ELR (cell line): Measurements from ENCODE around the gene POFUT2.

Experiments
- DNase-seq: peaks from one replicate; pipeline ENCODE4 v3.0.0-alpha.2; 2015; ENCODE audit warnings: low read depth

POFUT2 gene

DNA sequence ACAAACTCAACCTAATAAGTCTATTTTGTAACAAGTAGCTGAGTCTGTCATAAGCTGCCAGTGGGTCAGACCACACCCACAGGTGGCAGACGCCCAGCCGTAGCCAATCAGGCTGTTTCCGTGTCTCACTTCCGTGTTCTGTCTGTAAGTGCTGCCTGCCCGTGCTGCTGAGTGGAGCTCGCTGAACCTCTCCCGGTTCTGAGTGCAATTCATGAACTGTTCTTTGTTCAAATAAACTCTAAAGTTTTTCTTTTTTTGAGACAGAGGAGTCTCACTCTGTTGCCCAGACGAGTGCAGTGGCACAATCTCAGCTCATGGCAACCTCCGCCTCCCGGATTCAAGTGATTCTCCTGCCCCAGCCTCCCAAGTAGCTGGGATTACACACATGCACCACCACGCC, 25.1 kb downstream of the POFUT2 start:
- no peak for DNase-seq

DNA sequence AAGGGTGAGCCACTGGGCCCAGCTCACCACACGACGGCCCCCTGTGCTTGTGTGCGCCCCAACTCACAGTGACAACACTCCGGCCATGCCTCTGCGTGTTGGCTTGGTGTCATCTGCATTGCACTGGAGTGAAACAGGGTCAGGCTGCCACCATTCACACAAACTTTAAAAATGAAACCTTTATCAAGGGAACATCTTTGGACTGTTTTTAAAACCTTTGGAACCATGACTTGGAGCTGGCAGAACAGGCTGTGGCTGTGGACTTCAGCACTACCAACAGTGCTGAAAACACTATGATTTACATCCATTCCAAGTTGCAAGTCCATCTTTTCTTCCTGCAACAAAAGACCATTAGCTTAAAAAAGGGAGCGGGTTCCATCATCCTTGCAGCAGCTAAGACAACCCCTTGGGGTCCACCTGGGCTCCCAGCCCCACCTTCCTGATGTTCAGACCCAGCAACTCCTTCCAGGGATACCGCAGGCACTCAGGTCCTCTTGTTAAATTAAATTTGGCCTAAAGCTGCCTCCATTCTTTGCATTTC, 25.6 kb downstream of the POFUT2 start:
- no peak for DNase-seq

DNA sequence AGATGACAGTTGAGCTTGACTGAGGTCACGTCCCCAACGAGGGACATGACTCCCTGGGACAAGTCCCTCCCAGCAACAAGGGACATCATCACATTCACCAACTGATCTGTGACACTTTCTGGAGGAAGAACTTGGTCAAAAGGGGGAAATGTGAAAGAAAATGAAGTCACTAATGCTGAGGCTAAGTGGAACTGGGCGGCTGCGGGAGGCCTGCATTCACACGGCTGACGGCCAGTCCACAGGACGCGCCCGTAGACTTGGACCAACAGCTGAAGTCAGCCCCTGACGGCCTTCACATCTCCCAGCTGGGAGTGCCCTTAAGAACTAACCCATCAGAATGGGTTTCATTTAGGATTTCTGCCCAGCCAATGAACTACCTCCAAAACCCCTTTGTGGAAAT, 26.6 kb downstream of the POFUT2 start:
- DNase-seq, result no peak

DNA sequence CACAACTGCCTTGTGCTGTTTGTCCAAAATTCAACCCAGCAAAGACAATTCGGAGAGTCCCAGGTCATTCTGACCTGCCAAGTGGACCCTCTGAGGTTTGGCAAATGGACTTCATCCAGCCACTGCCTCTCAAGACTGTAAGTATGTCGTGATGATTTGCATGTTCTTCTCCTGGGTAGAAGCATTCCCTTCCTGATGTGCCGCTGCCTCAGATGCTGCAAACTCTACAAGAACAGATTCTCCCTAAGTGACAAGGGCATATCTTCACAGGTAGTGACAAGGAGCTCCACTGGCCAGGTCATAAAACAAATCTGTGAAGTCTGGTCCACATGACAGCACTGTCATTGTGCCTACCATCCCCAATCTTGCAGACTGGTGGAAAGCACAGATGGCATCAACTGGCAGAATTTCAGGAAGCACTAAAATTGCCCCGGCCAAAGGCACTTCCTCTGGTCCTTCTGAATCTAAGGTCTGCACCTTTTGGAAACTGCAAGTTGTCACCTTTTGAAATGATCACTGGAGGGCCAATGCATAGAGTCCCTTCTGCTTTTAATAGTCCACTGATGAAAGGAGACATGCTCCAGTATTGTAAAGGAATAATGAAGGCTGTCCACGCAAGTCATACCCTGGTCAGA, 27.4 kb downstream of the POFUT2 start:
- no peak for DNase-seq

DNA sequence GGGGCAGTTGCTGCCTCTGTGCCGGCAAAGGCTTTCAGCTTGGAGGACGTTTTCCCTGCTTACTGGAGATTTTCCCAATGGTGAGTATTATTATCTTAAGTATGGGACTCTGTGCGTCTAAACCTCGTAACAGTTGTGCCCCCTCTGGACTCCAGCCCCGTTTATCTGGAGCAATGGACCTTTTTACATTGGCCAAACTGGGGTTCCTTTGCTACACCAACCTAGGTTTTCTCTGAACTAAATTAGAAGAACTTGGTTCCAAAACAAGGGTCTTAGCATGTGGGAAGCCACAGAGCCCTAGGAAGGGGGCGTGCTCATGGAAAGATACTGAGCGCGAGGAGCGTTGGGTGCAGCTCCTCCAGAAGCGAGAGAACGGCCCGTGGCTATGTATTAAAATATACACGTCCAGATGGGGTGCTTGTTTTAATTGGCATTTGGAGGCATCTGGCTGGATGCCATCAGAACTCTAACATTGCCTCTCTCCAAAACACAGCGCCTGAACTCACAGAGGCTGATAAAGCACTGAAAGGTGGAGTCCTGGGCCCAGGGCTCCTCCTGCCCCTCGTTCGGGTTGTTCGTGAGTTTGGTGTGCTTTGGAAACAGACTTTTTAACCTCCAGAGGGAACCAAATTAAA, 28.4 kb downstream of the POFUT2 start:
- no peak for DNase-seq

DNA sequence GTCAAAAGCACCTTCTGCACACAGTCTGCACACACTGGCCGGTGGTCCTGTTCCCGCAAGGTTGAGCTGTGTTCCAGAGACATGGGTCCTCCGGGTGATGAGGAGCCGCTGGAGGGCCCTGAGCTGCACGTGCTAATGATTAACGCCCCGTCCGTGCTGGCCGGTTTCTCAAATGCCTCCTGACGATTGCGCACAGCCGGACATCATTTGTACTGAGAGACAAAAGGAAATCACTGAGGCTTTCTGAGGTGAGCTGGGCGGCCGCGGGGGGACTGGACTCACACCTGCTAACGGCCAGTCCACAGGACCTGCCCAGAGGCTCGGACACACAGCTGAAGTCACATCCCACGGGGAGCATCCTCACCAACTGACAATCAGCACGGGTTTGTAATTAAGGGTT, 29.2 kb downstream of the POFUT2 start:
- no peak for DNase-seq

DNA sequence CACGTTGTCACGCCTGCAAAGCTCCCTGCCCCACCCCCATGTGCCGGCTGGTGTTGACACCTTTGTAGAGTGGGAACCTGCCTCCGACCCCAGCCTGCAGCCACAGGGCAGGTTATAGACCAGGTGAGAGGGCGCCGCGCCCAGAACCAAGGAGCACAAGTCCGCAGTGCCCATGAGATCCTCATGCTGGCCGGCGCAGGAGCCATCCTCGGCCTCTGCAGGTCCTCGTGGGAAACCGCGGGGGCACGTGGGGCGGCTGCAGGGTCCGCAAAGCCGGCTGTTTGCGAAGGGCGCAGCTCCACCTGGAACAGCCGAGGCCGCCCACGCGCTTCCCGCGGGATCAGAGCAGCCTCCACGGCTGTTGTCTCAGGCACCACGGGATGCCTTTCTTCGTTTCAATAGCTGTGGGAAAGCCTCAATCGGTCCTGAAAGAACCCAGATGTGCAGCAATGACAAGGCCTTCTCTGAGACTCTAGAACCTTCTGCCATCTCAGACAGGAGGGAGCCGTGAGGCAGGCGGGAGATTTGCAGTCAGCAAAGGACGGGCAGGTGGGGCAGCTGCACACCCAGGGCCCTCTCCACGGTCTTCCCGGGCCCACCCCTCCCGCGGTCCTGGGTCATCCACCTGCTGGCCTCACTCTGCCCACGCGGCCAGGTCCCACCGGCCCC, 29.9 kb downstream of the POFUT2 start:
- no peak for DNase-seq

DNA sequence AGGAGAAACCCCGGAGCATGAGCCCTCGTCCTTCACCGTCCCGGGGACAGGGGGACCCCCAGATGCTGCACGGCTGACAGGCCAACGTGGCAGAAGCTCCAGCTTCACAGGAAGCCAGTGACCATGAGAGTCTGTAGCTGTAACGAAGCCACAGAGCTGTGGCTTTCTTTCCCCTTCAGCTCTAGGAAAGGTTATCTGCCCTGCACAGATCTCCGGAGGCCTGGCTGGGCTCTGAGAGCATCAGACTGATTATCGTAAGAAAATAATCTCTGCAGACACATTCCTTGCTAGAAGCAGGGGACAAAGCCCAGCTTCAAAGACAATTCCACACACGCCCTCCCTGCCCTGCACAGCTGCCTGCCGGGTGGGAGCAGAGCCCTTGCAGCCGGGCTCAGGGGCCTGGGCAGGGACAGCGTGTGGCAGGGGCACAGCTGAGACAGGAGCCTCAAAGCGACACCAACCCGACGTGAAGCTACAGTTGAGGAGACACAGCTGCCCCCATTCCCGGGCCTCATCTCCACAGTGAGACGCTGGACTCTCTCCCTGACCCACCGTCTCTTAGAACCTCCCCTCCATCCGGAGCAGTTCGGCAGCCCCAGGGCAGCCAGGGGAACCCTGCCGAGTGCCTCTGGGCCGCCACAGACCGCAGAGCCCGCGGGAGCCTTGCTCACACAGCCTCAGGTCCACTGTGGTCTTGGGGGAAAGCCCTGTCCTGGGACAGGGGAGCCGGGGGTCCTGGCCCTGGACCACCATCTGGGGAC, 30.6 kb downstream of the POFUT2 start:
- no peak for DNase-seq

DNA sequence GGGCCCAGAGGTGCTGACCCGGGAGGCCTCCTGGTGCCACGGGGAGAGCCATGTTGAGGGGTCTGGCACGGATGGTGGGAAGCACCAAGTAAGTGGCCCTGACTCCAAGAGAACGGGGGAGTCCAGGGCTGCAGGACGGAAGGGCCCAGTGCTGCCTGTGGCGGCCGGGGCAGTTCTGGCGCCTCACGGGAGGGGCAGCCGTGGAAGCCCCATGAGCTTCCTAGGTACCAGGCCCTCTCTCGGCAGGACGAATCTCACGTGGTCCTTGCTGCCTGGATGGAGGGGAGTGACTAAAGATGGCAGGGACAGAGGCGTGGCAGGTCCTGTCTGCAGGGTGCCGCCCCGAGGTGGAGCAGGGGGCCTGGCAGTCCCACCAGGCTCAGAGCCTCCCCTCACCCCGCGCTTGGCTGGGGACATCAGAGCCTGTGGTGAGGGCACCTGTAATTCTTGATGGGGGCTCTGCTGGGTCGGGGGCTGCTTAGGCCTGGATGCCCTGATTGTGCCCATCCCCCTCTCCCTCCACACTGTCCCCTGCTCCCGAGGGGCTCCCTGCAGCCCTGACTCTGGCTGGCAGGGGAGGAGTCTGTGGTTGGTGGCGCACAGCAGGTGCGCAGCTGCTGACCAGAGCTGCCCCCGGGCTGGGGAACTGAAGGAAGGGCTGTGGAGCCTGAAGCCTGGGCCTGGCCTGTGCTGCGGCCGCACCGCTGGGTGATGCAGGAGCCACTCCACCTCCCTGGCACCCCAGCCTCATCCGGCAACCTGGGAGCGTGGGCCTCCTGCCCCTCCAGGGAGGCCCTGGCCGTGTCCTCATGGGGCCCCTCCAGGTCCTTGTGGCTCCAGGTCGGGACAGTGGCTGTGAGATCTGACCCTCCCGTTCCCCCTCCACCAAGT, 31.4 kb downstream of the POFUT2 start:
- DNase-seq, result no peak

DNA sequence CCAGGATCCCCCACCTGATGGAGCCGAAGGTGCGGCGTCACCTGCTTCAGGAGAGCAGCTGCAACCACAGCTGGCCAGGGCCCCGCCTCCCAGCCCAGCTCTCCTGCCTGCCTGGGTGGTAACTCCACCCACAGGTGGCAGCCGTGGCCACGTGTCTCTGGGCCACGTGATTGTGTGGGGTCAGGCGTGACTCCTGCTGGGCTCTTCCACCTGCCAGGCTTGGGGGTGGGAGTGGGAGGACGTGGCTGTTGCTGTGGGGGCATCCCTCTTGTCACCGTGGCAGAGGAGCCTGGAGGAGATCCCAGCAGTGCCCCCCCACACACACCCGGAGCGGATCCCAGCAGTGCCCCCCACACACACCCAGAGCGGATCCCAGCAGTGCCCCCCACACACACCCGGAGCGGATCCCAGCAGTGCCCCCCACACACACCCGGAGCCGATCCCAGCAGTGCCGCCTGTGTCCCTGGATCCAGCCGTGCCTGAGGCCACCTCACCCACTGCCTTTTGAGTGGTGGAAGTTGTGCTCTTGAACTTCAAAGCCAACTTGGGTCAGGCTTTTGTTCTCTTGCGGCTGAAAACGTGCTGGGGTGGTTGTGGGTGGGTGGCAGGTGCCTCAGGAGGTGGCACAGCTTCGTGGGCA, 32.2 kb downstream of the POFUT2 start:
- DNase-seq, result no peak

DNA sequence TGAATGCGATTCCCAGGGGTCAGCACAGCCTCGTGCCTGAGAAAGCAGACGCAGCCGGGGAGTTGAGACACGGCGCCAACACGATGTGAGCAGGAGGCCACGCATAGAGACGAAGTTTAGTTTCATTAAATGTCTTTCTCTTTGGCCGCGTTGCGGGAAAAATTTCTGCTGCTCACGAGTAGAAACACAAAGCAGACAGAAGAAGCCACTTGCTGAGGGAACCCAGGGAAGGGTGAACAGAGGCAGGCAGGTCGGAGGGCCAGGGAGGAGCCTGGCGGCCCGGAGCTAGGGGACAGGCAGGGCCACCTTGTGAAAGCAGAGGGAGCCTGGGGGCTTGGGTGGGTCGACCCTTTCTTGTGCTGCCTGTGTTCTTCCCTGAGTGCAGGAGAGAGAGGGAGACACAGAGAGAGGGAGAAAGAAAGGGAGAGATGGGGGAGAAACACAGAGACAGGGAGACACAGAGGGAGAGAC, 33.2 kb downstream of the POFUT2 start:
- DNase-seq, result no peak

DNA sequence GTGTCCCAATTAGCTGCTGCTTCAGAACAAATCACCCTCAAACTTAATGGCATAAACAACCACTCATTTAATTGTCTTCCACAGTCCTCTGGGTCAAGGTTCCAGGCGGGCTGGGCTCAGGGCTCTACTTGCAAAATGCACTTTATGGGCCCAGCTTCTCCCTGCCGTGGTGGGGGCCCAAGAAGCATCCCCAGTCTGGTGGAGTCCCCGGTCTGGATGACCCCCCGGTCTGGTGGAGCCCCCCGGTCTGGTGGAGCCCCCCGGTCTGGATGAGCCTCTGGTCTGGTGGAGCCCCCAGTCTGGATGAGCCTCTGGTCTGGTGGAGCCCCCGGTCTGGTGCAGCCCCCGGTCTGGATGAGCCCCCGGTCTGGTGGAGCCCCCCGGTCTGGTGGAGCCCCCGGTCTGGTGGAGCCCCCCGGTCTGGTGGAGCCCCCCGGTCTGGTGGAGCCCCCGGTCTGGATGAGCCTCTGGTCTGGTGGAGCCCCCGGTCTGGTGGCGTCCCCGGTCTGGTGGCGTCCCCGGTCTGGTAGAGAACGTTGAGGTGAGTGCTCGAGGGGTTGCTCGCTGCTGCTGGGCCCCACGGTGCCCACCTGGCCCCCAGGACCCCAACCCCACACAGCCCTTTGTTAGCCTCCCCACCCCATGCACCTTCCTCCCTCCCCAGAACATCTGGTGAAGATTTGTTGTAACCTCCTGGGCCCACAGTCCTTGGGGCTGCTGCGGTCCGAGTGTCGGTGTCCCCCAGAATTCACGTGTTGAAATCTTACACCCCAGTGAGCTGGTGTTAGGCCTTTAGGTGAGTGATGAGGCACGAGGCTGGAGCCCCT, 33.8 kb downstream of the POFUT2 start:
- DNase-seq, result no peak

DNA sequence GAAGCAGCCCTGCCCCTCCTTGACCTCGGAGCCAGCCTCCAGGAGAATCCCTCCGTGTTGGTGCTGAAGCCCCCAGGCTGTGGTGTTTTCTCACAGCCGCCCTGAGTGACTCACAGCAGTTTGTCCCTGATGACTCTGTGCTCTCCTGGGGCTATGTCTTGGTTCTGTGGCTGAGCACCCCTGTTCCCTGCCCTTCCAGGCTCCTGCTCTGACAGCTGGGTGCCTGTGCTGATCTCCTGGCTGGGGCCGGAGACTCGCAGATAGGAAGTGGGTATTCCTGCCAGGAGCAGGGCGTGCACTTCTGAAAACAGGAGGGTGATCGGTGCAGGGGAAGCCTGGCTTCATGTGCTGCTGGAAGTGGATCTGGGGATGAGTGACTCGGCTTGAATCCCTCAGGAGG, 34.5 kb downstream of the POFUT2 start:
- peak; percentile 75 for DNase-seq

DNA sequence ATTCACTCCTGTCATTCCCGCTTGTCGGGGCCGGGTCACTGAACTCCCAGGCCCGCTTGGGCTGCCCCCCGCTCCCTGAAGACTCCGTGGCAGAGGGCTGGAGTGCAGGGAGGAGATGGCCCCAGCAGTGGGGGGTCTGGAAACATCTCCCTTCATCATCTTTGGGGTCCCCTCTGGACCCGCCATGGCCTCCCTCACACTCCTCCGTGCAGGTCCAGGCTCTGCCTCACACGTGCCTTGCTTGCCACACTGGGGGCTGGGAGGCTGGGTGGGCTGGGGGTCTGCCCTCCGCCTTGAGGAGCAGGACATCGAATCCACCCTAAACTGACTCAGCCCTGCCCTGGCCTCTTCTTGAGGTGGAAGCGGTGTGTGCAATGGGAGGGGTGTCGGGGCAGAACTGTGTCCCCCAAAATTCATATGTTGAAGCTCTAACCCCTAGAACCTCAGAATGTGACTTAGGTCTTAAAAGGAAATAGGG, 35.2 kb downstream of the POFUT2 start:
- no peak for DNase-seq

DNA sequence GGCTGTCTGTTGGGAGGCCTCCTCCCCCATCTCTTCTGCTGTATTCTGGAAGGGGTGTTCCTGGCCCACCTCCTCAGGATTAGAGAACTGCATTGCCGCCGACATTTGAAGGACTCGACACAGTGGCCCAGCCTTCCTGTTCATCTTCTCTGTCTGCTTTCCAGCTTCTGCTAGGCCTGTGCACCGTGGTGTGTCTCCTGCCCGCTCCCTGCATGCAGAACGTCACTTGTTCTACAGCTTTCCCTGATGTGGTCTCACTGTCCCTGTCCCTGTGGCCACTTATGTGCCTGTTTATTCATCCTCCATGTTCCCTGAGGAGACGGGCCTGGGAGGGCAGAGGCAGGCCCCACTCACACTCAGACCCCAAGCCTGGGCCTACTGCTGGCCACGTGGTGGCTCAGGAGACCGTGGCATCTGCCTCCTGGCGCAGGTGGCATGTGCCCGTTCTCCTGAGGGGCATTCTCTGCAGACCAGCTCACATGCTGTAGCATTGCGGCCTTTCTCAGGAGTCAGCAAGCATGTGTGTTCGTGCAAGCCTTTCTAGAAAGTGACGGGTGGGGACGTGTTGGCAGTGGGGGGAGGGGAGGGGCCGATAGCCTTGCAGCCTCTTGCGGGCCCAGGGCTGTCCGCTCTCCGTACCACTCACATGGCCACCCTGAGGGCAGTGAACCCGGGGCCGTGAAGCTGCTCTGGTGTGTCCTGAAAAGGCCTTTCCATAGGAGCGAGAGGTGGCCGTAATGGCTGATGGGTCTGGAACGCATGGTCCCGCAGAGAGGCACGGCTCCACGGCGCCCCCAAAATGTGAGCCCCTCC, 35.9 kb downstream of the POFUT2 start:
- DNase-seq, result no peak

DNA sequence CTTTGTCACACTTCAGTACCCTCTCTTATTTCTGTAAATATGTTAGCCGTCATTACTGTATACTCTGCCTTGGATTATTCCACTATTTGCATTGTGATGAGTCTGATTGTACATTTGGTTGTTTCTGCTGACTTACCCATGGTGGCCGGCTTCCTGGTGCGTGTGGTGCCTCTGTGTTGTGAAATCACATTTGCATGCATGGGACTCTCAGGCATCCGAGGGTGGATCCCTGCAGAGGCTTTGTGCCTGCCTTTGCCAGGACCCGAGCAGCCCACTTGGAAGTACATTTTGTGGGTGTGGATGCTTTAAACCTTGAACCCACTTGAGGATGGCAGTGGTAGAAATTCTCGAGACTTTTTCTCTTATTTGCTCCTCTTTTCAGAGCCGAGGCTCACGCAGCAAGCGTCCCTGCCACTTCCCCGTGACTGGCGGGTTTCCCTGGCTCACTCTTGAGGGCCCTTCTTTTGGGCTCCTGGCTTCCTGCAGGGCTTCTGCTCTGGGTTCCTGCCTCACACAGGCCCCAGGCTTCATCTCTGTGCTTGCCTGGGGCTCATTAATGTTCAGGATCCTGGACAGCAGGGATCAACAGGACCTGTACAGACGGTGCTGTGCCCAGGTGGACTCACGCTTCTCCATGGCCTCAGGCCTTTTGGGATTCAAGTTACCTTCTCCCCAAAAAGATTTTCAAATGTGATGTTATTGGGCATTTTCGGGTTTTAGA, 36.6 kb downstream of the POFUT2 start:
- no peak for DNase-seq

DNA sequence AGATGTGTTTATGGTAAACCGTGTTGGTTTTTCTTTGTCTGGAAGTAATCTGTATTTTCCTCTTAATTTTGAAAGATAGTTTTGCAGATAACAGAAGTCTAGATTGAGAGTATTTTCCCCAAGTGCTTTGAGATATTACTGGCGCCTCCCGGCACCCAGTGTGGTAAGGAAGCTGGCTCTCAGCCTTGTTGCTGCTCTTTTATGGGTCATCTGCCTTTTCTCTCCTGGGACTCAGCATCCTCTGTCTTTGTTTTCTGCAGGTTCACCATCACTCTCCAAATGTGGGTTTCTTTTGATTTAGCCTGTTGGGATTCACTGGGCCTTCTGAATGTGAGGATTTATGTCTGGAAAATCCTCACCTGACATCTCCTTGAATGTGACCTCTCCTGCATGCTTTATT, 37.4 kb downstream of the POFUT2 start:
- no peak for DNase-seq

DNA sequence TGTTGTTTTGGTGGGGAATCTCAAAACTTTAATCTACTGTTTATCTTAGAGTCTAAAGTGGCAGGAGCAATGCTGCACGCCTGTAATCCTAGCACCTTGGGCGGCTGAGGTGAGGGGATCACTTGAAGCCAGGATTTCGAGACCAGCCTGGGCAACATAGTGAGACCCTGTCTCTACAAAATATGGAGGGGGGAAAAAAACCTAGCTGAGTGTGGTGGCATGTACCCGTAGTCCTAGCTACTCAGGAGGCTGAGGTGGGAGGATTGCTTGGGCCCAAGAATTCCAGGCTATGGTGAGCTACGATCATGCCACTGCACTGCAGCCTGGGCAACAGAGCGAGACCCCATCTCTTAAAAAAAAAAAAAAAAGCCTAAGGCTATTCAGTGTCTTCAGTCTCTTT, 38.1 kb downstream of the POFUT2 start:
- DNase-seq, result no peak
